HepG2 (cell line): Measurements from ENCODE around the gene GPS1. TPM values are rescaled to one million over a fixed set of nuclear protein-coding genes. Genes with fewer than 3 reads are reported as not detected.

ENCODE experiments used
- CHCHD3 ChIP-seq: sonication (generic); formaldehyde crosslinking; IDR thresholded peaks from 2 replicates; pipeline ENCODE4 v1.8.0; 2022; ENCODE audit warnings: mild to moderate bottlenecking, missing genetic modification reagents, moderate library complexity
- HDAC6 ChIP-seq: fragments of 200-600 bp; sonication (generic); IDR thresholded peaks from 2 replicates; pipeline ENCODE4 v1.7.0; 2017; ENCODE audit warnings: mild to moderate bottlenecking, antibody characterized with exemption, low read length, low read depth
- HOXA9 ChIP-seq: sonication (generic); formaldehyde crosslinking; IDR thresholded peaks from 2 replicates; pipeline ENCODE4 v1.8.1; 2022; ENCODE audit warnings: missing genetic modification reagents, mild to moderate bottlenecking, moderate library complexity, borderline replicate concordance
- MIER3 ChIP-seq: IDR thresholded peaks from 2 replicates; pipeline ENCODE4 v1.6.1; 2016; ENCODE audit warnings: missing compliant biosample characterization, borderline replicate concordance
- NR2C2 ChIP-seq: sonication (generic); formaldehyde crosslinking; IDR thresholded peaks from 2 replicates; pipeline ENCODE4 v1.4.0; 2020; ENCODE audit warnings: missing genetic modification reagents, mild to moderate bottlenecking, moderate library complexity, borderline replicate concordance
- PRDM4 ChIP-seq: sonication (generic); formaldehyde crosslinking; IDR thresholded peaks from 2 replicates; pipeline ENCODE4 v1.9.0; 2021; ENCODE audit warnings: missing genetic modification reagents, borderline replicate concordance
- REXO4 ChIP-seq: sonication (generic); formaldehyde crosslinking; IDR thresholded peaks from 2 replicates; pipeline ENCODE4 v1.8.0; 2022; ENCODE audit warnings: missing genetic modification reagents, mild to moderate bottlenecking, borderline replicate concordance
- SATB2 ChIP-seq: sonication (generic); formaldehyde crosslinking; IDR thresholded peaks from 2 replicates; pipeline ENCODE4 v1.5.0; 2020; ENCODE audit warnings: missing genetic modification reagents
- SNRNP70 ChIP-seq: fragments of 200-400 bp; formaldehyde crosslinking; IDR thresholded peaks from 2 replicates; pipeline ENCODE4 v1.6.1; 2017; ENCODE audit warnings: mild to moderate bottlenecking, low read depth, low read length, moderate library complexity
- SP1 ChIP-seq, 2 experiments: fragments of 450-650 bp in 1 of 2; sonication (generic) in 1 of 2; formaldehyde crosslinking in 1 of 2; IDR thresholded peaks; 2 replicates each; pipeline versions ENCODE4 v1.4.0 to v1.6.1; 2016 to 2020; ENCODE audit warnings: missing genetic modification reagents in 1 of 2
- ZNF33B ChIP-seq: sonication (generic); formaldehyde crosslinking; IDR thresholded peaks from 2 replicates; pipeline ENCODE4 v1.5.1; 2020; ENCODE audit warnings: mild to moderate bottlenecking, missing genetic modification reagents
- ZNF414 ChIP-seq: sonication (generic); formaldehyde crosslinking; IDR thresholded peaks from 2 replicates; pipeline ENCODE4 v1.5.0; 2020; ENCODE audit warnings: missing genetic modification reagents
- ZNF563 ChIP-seq: sonication (generic); formaldehyde crosslinking; IDR thresholded peaks from 2 replicates; pipeline ENCODE4 v1.8.0; 2022; ENCODE audit warnings: mild to moderate bottlenecking, moderate library complexity, missing genetic modification reagents
- ZNF670 ChIP-seq: sonication (generic); formaldehyde crosslinking; IDR thresholded peaks from 2 replicates; pipeline ENCODE4 v1.8.0; 2022; ENCODE audit warnings: mild to moderate bottlenecking, missing genetic modification reagents, borderline replicate concordance
- ZNF746 ChIP-seq: sonication (generic); formaldehyde crosslinking; IDR thresholded peaks from 2 replicates; pipeline ENCODE4 v1.8.0; 2022; ENCODE audit warnings: mild to moderate bottlenecking, missing genetic modification reagents
- ZNF784 ChIP-seq: sonication (generic); formaldehyde crosslinking; IDR thresholded peaks from 2 replicates; pipeline ENCODE4 v1.5.1; 2020; ENCODE audit warnings: missing genetic modification reagents, mild to moderate bottlenecking, borderline replicate concordance
- polyA plus RNA-seq, 8 experiments: library from polyadenylated mRNA; depleted of rRNA in 3 of 8; stranded (reverse) in 7 of 8; unstranded in 1 of 8; fragments of >200 nt; fragmentation: Illumina TruSeq in 4 of 8; extraction: Trizol in 4 of 8; gene quantifications; 2 replicates each; pipeline versions ENCODE4 v1.2.1 to v1.2.3, GENCODE V29; 2011 to 2016; ENCODE audit warnings: low read depth in 4 of 8, missing spikeins in 1 of 8, mixed read lengths in 1 of 8; ENCODE audit not compliant: insufficient read depth in 1 of 8
- total RNA-seq, 5 experiments: library from RNA; depleted of rRNA; stranded (reverse); fragments of >200 nt; fragmentation: Illumina TruSeq; extraction: Trizol; gene quantifications; 2 replicates each; pipeline ENCODE4 v1.2.3, GENCODE V29; 2016; ENCODE audit warnings: low read depth in 1 of 5
- TF ChIP-seq, protein P1 (sequence below): sonication (generic); formaldehyde crosslinking; IDR thresholded peaks from 2 replicates; pipeline ENCODE4 v1.5.1; 2020; ENCODE audit warnings: mild to moderate bottlenecking, missing genetic modification reagents, moderate library complexity
- TF ChIP-seq, protein P2 (sequence below): sonication (generic); formaldehyde crosslinking; IDR thresholded peaks from 2 replicates; pipeline ENCODE4 v1.4.0; 2020; ENCODE audit warnings: mild to moderate bottlenecking, missing genetic modification reagents

Gene GPS1
- total and polyA plus RNA-seq, 2 of the 13 experiments (the other 11 are each of a cell fraction or from before 2014, with no cell fraction given) = 124 to 128 TPM

DNA sequence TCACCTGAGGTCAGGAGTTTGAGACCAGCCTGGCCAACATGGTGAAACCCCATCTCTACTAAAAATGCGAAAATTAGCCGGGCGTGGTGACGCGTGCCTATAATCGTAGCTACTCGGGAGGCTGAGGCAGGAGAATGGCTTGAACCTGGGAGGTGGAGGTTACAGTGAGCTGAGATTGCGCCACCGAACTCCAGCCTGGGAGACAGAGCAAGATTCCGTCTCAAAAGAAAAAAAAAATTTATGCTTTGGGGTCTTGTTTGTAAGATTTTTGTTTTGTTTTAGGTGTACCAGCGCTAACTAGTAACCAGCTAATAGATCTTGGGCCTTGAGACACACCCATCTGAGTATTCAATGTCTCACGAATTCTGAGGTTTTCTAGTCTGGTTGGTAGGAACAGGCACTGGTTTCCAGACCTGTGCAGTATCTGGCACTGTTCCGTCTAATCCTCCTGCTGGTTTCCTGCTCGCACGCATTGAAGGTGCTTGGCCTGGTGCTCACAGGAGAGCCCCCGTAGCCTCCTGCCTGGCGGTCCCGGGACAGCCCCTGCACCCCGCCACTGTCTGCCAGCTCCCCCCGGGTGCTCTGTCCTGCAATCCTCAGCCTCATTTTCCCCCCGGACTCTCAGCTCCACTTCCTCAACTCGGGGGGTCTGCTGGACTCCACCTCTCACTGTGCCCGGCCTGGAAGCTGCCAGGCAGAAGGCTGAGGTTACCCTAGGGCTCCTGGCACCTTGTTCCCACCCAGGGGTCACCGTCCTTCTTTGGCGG, 24.5 kb downstream of the GPS1 start (continued):
- TF ChIP-seq PRDM4 (no peak), ZNF563 (no peak), SP1 (IDR thresholded peaks at IDR 0.05) (no peak), SP1 (CRISPR knock-in tag; IDR thresholded peaks at IDR 0.05) (no peak), NR2C2 (CRISPR knock-in tag) (no peak), HDAC6 (no peak), ZNF33B (no peak), SATB2 (CRISPR knock-in tag) (no peak), ZNF746 (CRISPR knock-in tag) (no peak), SNRNP70 (no peak), MIER3 (CRISPR knock-in tag) (no peak), CHCHD3 (CRISPR knock-in tag) (no peak), ZNF414 (CRISPR knock-in tag) (no peak), REXO4 (CRISPR knock-in tag) (0 out of 2 replicates have a peak, but pooled peaks have one; percentile 12), ZNF784 (CRISPR knock-in tag) (no peak), ZNF670 (CRISPR knock-in tag) (no peak), HOXA9 (CRISPR knock-in tag) (no peak)
- TF ChIP-seq, protein P1, sequence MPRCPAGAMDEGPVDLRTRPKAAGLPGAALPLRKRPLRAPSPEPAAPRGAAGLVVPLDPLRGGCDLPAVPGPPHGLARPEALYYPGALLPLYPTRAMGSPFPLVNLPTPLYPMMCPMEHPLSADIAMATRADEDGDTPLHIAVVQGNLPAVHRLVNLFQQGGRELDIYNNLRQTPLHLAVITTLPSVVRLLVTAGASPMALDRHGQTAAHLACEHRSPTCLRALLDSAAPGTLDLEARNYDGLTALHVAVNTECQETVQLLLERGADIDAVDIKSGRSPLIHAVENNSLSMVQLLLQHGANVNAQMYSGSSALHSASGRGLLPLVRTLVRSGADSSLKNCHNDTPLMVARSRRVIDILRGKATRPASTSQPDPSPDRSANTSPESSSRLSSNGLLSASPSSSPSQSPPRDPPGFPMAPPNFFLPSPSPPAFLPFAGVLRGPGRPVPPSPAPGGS (CRISPR knock-in tag) = no peak
- TF ChIP-seq, protein P2, sequence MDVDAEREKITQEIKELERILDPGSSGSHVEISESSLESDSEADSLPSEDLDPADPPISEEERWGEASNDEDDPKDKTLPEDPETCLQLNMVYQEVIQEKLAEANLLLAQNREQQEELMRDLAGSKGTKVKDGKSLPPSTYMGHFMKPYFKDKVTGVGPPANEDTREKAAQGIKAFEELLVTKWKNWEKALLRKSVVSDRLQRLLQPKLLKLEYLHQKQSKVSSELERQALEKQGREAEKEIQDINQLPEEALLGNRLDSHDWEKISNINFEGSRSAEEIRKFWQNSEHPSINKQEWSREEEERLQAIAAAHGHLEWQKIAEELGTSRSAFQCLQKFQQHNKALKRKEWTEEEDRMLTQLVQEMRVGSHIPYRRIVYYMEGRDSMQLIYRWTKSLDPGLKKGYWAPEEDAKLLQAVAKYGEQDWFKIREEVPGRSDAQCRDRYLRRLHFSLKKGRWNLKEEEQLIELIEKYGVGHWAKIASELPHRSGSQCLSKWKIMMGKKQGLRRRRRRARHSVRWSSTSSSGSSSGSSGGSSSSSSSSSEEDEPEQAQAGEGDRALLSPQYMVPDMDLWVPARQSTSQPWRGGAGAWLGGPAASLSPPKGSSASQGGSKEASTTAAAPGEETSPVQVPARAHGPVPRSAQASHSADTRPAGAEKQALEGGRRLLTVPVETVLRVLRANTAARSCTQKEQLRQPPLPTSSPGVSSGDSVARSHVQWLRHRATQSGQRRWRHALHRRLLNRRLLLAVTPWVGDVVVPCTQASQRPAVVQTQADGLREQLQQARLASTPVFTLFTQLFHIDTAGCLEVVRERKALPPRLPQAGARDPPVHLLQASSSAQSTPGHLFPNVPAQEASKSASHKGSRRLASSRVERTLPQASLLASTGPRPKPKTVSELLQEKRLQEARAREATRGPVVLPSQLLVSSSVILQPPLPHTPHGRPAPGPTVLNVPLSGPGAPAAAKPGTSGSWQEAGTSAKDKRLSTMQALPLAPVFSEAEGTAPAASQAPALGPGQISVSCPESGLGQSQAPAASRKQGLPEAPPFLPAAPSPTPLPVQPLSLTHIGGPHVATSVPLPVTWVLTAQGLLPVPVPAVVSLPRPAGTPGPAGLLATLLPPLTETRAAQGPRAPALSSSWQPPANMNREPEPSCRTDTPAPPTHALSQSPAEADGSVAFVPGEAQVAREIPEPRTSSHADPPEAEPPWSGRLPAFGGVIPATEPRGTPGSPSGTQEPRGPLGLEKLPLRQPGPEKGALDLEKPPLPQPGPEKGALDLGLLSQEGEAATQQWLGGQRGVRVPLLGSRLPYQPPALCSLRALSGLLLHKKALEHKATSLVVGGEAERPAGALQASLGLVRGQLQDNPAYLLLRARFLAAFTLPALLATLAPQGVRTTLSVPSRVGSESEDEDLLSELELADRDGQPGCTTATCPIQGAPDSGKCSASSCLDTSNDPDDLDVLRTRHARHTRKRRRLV (CRISPR knock-in tag) = no peak
